H7 (cell line): ENCODE results near the gene CACNA1S. TPM values are rescaled to one million over a fixed set of nuclear protein-coding genes. Genes with fewer than 3 reads are reported as not detected.
A peak's percentile ranks its signal among the peaks of the same experiment; 100 is the strongest.

Source experiments
- DNase-seq: peaks from one replicate; pipeline ENCODE4 v3.0.0; 2012
- H3K27me3 ChIP-seq: 2 replicates; pipeline ENCODE4 v1.6.0; 2011; ENCODE audit warnings: mild to moderate bottlenecking, low read length; ENCODE audit not compliant: control insufficient read depth, insufficient read depth
- H3K36me3 ChIP-seq: replicated peaks from 2 replicates; pipeline ENCODE4 v1.5.1; 2011; ENCODE audit warnings: low read length; ENCODE audit not compliant: control insufficient read depth, insufficient read depth
- H3K4me3 ChIP-seq: 2 replicates; pipeline ENCODE4 v1.5.1; 2011; ENCODE audit warnings: low read depth, mild to moderate bottlenecking, control low read depth, low read length, moderate library complexity; ENCODE audit not compliant: insufficient read depth
- total RNA-seq: library from RNA; depleted of rRNA; stranded (reverse); fragments of >200 nt; shearing (Covaris generic); gene quantifications from 2 replicates; pipeline ENCODE4 v1.2.3, GENCODE V29; 2014

Gene CACNA1S
- total RNA-seq, 1 experiment from 2014 or later = not detected

DNA sequence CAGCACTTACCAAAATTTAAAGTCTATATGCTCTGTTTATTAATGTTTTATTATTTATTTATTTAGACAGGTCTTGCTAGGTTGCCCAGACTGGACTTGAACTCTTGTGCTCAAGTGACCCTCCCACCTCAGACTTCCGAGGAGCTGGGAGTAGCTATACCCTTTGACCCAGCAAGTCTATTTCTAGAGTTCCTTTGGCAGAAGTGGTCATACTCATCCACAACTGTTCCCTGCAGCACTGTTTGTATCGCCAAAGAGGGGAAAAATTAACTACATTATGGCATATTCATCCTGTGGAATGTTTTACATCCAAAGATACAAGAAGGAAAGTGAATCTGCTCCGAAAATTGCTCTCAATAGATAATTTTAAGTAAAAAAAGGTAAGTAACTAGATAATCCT lies 28.5 kb downstream of the CACNA1S start:
- DNase-seq = no peak
- Histone ChIP-seq H3K27me3 (no peaks in the 10 kb centered on the region; the same call in 1 of the 2 replicates), H3K4me3 (no peak overlapping the region), H3K36me3 (no peaks in the 10 kb centered on the region)

DNA sequence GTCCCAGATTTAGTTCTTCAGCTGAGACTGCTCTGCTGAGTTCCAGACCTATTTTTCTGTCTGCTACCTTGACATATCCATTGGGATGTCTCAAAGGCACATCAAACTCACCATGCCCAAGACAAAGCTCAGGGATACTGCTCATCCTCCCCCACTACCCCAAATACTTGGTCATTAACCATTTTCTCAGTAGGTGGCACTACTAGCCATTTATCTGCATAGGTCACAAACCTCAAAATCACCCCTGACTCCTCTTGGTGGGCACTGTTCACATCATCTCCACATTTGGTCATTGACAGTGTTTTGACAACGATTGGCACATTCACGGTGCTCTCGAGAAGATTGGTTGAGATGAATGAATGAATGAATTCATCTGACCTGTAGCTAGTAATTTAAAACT lies 32.1 kb downstream of the CACNA1S start:
- Histone ChIP-seq H3K36me3 (no peaks in the 10 kb centered on the region), H3K27me3 (no peaks in the 10 kb centered on the region; the same call in 1 of the 2 replicates), H3K4me3 (no peak overlapping the region)
- no peak for DNase-seq

DNA sequence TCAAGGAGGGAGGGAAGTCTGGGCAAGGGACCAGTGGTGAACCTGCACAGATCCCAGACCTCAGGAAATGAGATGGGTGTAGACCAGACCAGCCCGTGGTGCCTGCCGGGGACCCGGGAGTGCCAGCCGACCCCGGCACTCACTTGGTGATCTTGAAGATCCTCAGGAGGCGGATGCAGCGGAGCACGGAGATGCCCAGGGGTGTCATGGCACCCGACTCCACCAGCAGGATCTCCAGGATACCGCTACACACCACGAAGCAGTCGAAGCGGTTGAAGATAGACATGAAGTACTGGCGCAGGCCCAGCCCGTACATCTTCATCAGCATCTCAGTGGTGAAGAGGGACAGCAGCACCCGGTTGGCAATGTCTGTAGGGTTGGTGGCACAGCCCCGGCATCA lies 34.5 kb downstream of the CACNA1S start:
- no peak overlapping the region for H3K4me3 ChIP-seq
- no peaks in the 10 kb centered on the region for H3K36me3 ChIP-seq
- DNase-seq = no peak
- no peaks in the 10 kb centered on the region; the same call in 1 of the 2 replicates for H3K27me3 ChIP-seq

DNA sequence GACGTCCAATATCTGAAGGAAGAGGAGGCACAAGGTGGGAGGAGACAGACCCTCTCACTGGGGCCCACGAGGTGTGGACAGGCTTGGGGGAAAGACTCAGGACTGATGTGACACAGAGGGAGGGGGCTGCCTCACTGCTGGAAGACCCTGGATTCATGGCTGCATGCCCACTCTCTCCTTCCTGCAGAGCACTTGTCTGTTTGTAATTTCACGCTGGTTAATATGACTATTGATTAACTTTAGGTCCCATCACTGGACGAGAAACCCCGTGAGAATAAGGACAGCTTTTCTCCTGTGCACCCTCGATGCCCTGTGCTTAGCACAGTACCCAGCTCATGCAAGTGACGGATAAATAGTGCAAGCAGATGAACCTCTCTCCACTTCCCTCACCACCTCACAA lies 35.1 kb downstream of the CACNA1S start:
- DNase-seq = no peak
- Histone ChIP-seq H3K36me3 (no peaks in the 10 kb centered on the region), H3K4me3 (no peak overlapping the region), H3K27me3 (no peaks in the 10 kb centered on the region; the same call in 1 of the 2 replicates)

DNA sequence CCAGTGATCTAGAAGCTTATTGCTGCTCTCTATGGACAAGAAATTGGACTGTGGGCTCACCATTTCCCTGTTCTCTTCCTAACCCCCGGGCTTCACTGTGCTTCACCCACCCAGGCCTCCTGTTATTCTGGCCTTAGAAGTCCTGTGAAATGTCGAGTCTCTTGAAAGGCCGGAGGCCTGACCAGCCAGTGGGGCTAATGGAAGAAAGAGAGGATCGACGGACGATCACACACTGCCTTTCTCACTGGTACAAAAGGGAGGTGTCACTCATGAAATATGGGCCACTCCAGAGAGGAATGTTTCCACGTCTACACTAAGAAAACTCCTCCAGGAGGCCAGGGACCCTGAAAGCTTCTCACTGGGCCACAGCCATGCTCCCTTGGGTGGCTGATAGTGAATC lies 36.1 kb downstream of the CACNA1S start:
- no peak for DNase-seq
- Histone ChIP-seq H3K36me3 (no peaks in the 10 kb centered on the region), H3K4me3 (no peak overlapping the region), H3K27me3 (no peaks in the 10 kb centered on the region; the same call in 1 of the 2 replicates)

DNA sequence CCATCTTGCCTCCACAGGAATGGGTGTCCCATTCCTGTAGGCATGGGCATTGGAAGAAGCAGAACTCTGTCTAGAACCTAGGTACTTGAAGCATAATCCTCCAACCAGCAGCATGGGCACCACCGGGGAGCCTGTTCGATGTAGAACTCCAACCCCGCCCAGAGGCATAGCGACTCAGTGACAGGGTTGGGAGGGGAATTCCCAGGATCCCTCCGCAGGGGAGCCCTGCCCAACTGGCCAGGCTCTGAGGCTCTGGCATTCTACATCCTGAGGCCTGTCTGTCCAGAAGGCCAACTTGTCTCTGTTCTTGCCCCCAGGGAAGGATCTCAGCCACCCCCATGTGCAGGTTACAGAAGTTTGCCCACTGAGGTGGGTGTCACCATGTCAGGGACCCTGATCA lies 38.2 kb downstream of the CACNA1S start:
- no peaks in the 10 kb centered on the region; the same call in 1 of the 2 replicates for H3K27me3 ChIP-seq
- DNase-seq = no peak
- no peak overlapping the region for H3K4me3 ChIP-seq
- H3K36me3 ChIP-seq = no peaks in the 10 kb centered on the region

DNA sequence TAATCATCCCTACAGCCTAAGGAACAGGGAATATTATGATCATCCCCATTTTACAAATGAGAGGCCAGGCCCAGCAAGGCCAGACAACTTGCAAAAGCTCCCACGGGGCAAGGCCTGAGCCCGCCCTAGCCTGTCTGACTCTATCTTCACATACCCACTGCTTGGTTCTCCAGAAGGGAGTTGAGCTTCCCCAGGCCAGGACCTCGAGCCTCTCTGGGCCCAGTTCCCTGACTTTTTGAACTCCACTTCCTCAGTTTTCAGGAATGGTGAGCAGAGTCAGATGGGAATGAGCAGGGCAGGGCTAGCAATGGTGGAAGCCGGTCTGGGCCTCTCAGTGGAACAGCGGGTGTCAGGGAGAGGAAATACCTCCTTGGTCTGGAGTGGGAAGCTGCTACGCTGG lies 39.3 kb downstream of the CACNA1S start:
- Histone ChIP-seq H3K4me3 (no peak overlapping the region), H3K36me3 (no peaks in the 10 kb centered on the region), H3K27me3 (no peaks in the 10 kb centered on the region; the same call in 1 of the 2 replicates)
- no peak for DNase-seq

DNA sequence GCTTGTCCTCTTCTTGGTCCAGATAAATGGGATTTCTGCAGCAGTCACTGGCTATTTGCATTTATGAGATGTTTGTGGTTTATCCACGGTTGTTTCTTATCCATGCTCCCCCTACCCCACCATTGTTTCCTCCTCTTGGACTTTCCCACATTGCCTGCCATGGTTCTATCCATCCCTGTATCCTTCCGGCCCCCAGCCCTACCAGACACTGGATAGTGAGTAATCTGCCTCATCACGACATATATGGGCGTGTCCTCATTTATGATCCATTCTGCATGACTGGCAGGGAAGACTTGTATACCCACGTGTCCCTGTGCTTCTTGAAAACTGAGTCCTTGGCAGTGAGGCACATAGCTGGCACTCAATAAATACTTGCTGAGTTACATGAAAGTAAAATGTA lies 40.1 kb downstream of the CACNA1S start:
- DNase-seq = no peak
- H3K36me3 ChIP-seq = no peaks in the 10 kb centered on the region
- no peak overlapping the region for H3K4me3 ChIP-seq
- no peaks in the 10 kb centered on the region; the same call in 1 of the 2 replicates for H3K27me3 ChIP-seq

DNA sequence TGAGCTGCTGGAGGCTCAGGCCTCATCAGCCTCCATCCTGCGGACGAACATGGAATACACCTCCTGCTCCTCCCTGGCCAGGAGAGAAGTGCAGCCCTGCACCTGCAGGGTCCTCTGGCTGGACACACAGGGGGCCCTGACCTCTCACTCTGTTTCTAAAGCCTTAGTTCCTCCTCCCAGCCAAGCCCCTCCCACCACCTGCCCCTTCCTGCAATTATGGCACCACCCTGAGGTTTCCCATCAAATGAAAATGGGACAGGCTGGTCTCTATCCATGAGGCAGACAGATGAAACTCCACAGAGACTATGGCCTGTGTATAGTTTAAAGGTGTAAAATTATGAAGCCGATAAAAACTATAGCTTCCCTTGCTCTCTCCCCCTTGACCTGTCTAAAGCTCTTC lies 42.6 kb downstream of the CACNA1S start:
- DNase-seq = peak; percentile 76
- no peaks in the 10 kb centered on the region for H3K36me3 ChIP-seq
- H3K27me3 ChIP-seq = no peaks in the 10 kb centered on the region
- H3K4me3 ChIP-seq = no peak overlapping the region

DNA sequence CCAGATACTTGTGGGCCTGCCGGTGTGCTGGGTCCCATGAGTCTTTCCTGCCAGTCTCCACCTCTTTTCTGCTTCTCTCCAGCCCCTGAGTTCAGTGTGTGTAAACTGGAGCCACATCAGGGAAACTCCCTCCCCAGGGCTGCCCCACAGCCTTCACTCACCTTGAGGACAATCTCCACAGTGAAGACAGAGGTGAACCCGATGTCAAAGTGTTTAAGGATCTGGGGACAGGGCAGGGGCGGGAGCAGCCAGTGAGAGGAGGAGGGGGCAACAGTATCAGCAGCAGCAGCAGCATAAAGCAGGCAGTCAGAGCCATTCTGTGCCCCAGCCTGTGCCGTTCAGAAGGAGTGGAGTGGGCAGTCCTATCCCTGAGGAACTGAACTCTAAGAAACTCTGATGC lies 43.2 kb downstream of the CACNA1S start:
- no peaks in the 10 kb centered on the region for H3K27me3 ChIP-seq
- H3K36me3 ChIP-seq = no peaks in the 10 kb centered on the region
- no peak for DNase-seq
- H3K4me3 ChIP-seq = no peak overlapping the region

DNA sequence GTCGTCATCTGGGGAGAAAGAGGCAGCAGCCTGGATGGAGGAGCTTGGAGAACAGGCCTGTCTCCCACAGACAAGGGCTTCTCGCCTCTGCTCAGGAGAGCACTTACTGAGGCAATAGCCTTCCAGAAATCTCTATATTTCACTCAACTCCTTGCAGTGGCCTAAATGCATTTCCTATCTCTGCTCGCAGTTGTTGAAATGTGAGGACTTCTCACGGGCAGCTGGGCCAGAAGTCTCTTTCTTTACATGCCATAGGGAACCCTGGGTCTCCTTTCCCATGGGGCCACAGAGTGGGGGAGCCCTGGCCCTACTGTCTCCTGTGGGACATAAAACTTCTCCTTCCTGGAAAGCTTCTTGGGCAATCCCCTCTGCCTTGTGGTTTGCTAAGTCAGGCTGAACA lies 45.2 kb downstream of the CACNA1S start:
- Histone ChIP-seq H3K27me3 (no peaks in the 10 kb centered on the region), H3K4me3 (no peak overlapping the region), H3K36me3 (no peaks in the 10 kb centered on the region)
- DNase-seq = no peak

DNA sequence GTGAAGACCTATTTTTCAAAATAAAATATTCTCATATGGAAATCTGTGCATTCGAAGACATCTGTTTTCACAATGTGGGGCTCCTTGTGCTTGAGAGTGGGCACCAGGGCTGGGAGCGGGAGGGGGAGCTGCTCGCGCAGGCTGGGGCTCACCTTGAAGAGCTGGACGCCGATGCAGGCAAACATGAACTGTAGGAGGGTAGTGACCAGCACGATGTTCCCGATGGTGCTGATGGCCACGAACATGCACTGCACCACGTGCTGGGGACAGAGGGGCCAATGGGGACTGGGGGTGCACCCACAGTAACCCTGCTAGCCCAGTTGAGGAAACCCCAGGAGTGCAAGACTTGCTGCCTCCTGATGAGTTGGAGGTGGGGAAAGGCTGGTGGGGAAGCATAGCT lies 46.5 kb downstream of the CACNA1S start:
- no peak for DNase-seq
- Histone ChIP-seq H3K4me3 (no peak overlapping the region), H3K27me3 (no peaks in the 10 kb centered on the region), H3K36me3 (no peaks in the 10 kb centered on the region)

DNA sequence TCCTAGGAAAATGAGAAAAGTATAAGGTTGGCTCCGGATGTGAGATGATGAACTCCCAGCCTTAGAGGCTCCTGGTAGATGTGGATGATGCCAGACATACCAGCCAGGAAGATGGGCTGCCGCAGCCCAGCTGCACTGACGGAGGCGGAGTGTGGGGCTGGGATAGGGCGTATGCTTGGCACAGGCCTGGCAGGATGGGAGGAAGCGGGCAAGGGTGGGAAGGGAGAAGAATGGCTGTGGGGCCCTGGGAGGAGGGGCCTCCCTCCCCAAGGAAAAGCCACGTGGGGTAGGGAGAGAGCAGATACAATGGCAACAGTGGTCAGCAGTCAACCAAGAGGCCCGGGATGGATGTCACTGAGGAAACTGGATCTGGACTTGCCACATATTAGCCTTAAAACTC lies 47.4 kb downstream of the CACNA1S start:
- no peak for DNase-seq
- H3K27me3 ChIP-seq = no peaks in the 10 kb centered on the region
- no peaks in the 10 kb centered on the region for H3K36me3 ChIP-seq
- H3K4me3 ChIP-seq = no peak overlapping the region

DNA sequence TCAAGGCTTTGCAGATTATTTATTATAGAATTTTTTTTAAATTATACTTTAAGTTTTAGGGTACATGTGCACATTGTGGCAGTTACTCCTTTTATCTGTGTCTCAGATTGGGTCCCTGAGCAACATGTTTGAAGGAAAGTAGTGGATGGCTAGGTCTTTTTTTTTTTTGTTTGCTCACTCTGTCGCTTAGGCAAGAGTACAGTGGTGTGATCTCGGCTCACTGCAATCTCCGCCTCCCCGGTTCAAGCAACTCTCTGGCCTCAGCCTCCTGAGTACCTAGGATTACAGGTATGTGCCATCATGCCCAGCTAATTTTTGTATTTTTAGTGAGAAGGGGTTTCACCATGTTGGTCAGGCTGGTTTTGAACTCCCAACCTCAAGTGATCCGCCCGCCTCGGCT lies 49.1 kb downstream of the CACNA1S start:
- Histone ChIP-seq H3K36me3 (no peaks in the 10 kb centered on the region), H3K4me3 (no peak overlapping the region), H3K27me3 (no peaks in the 10 kb centered on the region)
- DNase-seq = no peak

DNA sequence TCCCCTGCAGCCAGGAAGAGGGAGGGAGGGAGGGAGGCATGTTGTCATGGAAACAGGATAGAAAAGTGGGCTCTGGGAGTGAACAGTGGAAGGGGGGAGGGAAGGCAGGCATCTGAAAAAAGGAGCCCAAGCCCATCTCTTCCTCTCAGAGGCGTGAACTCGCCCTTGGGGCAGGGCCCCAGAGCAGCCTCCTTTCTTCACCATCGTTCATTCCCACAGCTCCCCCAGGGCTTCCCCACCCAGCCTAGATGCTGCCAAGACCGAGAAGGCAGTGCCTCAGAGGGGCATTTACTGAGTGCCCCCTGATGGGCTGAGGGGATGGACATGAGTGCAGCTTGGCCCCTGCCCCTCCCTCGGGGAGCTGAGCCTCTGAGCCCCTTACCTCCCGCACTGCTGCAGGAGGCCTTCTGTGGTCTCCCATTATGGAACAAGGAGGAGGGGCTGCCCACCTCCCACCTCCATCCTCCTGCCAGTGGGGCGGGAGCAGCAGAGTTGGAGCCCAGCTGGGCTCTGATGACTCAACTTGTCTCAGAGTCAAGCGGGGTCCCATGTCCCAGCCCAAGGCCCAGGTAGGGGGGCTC lies 49.6 kb downstream of the CACNA1S start:
- Histone ChIP-seq H3K27me3 (no peaks in the 10 kb centered on the region), H3K36me3 (no peaks in the 10 kb centered on the region), H3K4me3 (no peak overlapping the region)
- DNase-seq = peak; percentile 84

DNA sequence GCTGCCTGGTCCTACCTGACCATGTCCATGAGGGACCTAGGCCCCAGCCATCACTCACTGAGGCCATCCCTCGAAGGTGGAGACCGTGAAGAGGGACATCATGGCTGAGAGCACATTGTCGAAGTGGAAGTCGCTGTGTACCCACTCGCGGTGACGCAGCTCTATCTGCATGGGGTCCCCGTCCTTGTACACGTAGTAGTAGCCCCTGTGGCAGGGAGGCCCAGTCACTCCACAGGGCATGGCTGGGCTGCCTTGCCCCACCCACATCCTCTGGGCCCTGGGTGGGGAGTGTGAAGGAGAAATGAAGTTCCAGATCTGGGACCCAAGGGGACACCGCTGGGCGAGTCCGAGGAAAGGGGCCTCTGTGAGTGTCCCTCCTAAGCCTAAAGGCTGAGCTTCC lies 50.3 kb downstream of the CACNA1S start:
- Histone ChIP-seq H3K4me3 (no peak overlapping the region), H3K27me3 (no peaks in the 10 kb centered on the region)
- DNase-seq = no peak

More for the DNA sequence above, 50.3 kb downstream of the CACNA1S start:
- H3K36me3 ChIP-seq = no peaks in the 10 kb centered on the region
